ENCODE data around the gene CELA2A. TPM values are rescaled to one million over a fixed set of nuclear protein-coding genes. Genes with fewer than 3 reads are reported as not detected.
"Not testable (repeated sequence)": the region's sequence is repeated elsewhere in the genome, so short reads cannot be mapped to it uniquely, and the experiment has no call there.

Gene CELA2A
- total and polyA plus RNA-seq, 2 donors (not counting 1 experiment from before 2014, with no cell fraction given) = not detected

GRCh38 chr1:15483971-15484370 lies 27.4 kb downstream of the CELA2A start:
- Histone ChIP-seq H2AFZ (ENCODE audit: low read length) (no peak overlapping the region), H3K4me3 (replicated peaks in 1 of 4; ENCODE audit: control extremely low read depth in 1 of 4, insufficient read depth in 1 of 4, low read depth in 3 of 4, low read length in 4 of 4) (no peak overlapping the region), H3K79me2 (ENCODE audit: control insufficient read depth, insufficient read depth, low read length) (no peaks in the 10 kb centered on the region), H3K4me2 (ENCODE audit: extremely low read depth, insufficient read depth, low read length) (no peak overlapping the region), H3K9me3 (ENCODE audit: control insufficient read depth, insufficient read depth, low read depth, low read length) (no peaks in the 10 kb centered on the region), H3K27ac (ENCODE audit: insufficient read depth, low read length) (no peak overlapping the region), H3K36me3 (ENCODE audit: control insufficient read depth, insufficient read depth, low read length) (no peaks in the 10 kb centered on the region), H3K4me1 (ENCODE audit: control insufficient read depth, extremely low read depth, insufficient read depth, low read length) (no peaks in the 10 kb centered on the region), H3K27me3 (ENCODE audit: control insufficient read depth, insufficient read depth, low read length) (no peaks in the 10 kb centered on the region), H4K20me1 (ENCODE audit: control insufficient read depth, extremely low read depth, insufficient read depth, low read length) (no peaks in the 10 kb centered on the region), H3K9ac (ENCODE audit: insufficient read depth, low read length) (no peak overlapping the region)
- TF ChIP-seq EZH2 (IDR thresholded peaks at IDR 0.05; ENCODE audit: low read length, missing control alignments) = no peak
- TF ChIP-seq, protein P1, sequence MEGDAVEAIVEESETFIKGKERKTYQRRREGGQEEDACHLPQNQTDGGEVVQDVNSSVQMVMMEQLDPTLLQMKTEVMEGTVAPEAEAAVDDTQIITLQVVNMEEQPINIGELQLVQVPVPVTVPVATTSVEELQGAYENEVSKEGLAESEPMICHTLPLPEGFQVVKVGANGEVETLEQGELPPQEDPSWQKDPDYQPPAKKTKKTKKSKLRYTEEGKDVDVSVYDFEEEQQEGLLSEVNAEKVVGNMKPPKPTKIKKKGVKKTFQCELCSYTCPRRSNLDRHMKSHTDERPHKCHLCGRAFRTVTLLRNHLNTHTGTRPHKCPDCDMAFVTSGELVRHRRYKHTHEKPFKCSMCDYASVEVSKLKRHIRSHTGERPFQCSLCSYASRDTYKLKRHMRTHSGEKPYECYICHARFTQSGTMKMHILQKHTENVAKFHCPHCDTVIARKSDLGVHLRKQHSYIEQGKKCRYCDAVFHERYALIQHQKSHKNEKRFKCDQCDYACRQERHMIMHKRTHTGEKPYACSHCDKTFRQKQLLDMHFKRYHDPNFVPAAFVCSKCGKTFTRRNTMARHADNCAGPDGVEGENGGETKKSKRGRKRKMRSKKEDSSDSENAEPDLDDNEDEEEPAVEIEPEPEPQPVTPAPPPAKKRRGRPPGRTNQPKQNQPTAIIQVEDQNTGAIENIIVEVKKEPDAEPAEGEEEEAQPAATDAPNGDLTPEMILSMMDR (conservative IDR thresholded peaks at IDR 0.05 in 1 of 2, IDR thresholded peaks at IDR 0.05 in 1 of 2; ENCODE audit: low read depth in 1 of 2, low read length in 2 of 2) = no peak
- DNase-seq (ENCODE audit: low read depth in 2 of 2) = no peak

GRCh38 chr1:15484443-15484842 lies 27.9 kb downstream of the CELA2A start:
- H3K79me2 ChIP-seq (ENCODE audit: control insufficient read depth, insufficient read depth, low read length); H3K4me3 ChIP-seq (replicated peaks in 1 of 4; ENCODE audit: control extremely low read depth in 1 of 4, insufficient read depth in 1 of 4, low read depth in 3 of 4, low read length in 4 of 4); H4K20me1 ChIP-seq (ENCODE audit: control insufficient read depth, extremely low read depth, insufficient read depth, low read length); H3K9ac ChIP-seq (ENCODE audit: insufficient read depth, low read length); H3K27me3 ChIP-seq (ENCODE audit: control insufficient read depth, insufficient read depth, low read length); H3K36me3 ChIP-seq (ENCODE audit: control insufficient read depth, insufficient read depth, low read length); H3K4me1 ChIP-seq (ENCODE audit: control insufficient read depth, extremely low read depth, insufficient read depth, low read length); DNase-seq (ENCODE audit: low read depth in 2 of 2); H3K9me3 ChIP-seq (ENCODE audit: control insufficient read depth, insufficient read depth, low read depth, low read length); H2AFZ ChIP-seq (ENCODE audit: low read length); H3K27ac ChIP-seq (ENCODE audit: insufficient read depth, low read length); H3K4me2 ChIP-seq (ENCODE audit: extremely low read depth, insufficient read depth, low read length): not testable (repeated sequence)

DNA sequence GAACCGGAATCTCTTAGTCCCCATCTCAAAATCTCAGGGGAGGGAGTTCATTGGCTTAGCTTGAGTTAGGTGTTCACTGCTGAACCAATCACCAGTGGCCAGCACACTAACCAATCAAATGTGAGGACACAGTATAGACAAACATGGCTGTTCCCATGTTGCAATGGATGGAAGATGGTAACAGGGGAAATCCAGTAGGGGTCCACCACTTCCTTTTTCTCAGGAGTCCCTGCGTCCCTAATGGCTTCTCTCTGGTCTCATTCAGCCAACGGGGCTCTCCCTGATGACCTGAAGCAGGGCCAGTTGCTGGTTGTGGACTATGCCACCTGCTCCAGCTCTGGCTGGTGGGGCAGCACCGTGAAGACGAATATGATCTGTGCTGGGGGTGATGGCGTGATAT lies 29.1 kb downstream of the CELA2A start:
- Histone ChIP-seq H3K9me3 (ENCODE audit: control insufficient read depth, insufficient read depth, low read depth, low read length) (no peaks in the 10 kb centered on the region), H3K27ac (ENCODE audit: insufficient read depth, low read length) (no peak overlapping the region), H3K4me1 (ENCODE audit: control insufficient read depth, extremely low read depth, insufficient read depth, low read length) (no peaks in the 10 kb centered on the region), H3K79me2 (ENCODE audit: control insufficient read depth, insufficient read depth, low read length) (no peaks in the 10 kb centered on the region), H3K36me3 (ENCODE audit: control insufficient read depth, insufficient read depth, low read length) (no peaks in the 10 kb centered on the region), H3K9ac (ENCODE audit: insufficient read depth, low read length) (no peak overlapping the region), H3K4me3 (replicated peaks in 1 of 4; ENCODE audit: control extremely low read depth in 1 of 4, insufficient read depth in 1 of 4, low read depth in 3 of 4, low read length in 4 of 4) (no peak overlapping the region), H3K4me2 (ENCODE audit: extremely low read depth, insufficient read depth, low read length) (no peak overlapping the region), H4K20me1 (ENCODE audit: control insufficient read depth, extremely low read depth, insufficient read depth, low read length) (no peaks in the 10 kb centered on the region), H2AFZ (ENCODE audit: low read length) (no peak overlapping the region), H3K27me3 (ENCODE audit: control insufficient read depth, insufficient read depth, low read length) (no peaks in the 10 kb centered on the region)
- no peak for TF ChIP-seq EZH2 (IDR thresholded peaks at IDR 0.05; ENCODE audit: low read length, missing control alignments)
- DNase-seq (ENCODE audit: low read depth in 2 of 2) = no peak

DNA sequence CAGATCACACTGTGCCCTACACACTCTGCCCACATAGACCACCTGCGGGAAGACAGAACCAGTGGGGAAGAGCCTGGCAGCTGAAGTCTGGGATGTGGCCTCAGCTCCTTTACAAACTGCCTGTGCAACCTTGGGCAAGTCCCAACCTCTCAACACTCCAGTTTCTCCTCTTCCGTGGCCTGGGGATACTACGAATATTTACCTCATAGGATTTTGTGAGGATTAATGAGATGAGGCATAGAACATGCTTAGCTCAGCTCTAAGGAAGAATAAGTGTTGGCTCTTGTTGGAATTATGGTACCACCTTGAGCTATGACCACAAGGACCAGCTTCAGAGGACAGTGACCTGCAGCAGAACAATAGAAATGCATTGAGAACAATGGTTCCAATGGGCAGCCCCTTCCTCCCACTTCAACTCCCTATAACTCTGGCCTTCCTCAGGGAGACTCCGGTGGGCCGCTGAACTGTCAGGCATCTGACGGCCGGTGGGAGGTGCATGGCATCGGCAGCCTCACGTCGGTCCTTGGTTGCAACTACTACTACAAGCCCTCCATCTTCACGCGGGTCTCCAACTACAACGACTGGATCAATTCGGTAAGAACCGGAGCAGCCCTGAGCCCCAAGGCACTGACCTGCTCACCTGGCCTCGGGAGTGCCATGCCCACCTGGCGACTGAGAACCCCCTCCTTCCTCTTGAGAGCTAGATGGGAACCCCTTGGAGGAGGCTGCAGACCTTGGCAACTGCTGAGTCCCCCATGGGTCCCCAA lies 30.5 kb downstream of the CELA2A start:
- H4K20me1 ChIP-seq (ENCODE audit: control insufficient read depth, extremely low read depth, insufficient read depth, low read length); H3K9me3 ChIP-seq (ENCODE audit: control insufficient read depth, insufficient read depth, low read depth, low read length); H3K4me3 ChIP-seq (replicated peaks in 1 of 4; ENCODE audit: control extremely low read depth in 1 of 4, insufficient read depth in 1 of 4, low read depth in 3 of 4, low read length in 4 of 4); H3K27ac ChIP-seq (ENCODE audit: insufficient read depth, low read length); H3K4me2 ChIP-seq (ENCODE audit: extremely low read depth, insufficient read depth, low read length); H3K9ac ChIP-seq (ENCODE audit: insufficient read depth, low read length); H3K4me1 ChIP-seq (ENCODE audit: control insufficient read depth, extremely low read depth, insufficient read depth, low read length); H2AFZ ChIP-seq (ENCODE audit: low read length); H3K36me3 ChIP-seq (ENCODE audit: control insufficient read depth, insufficient read depth, low read length); H3K79me2 ChIP-seq (ENCODE audit: control insufficient read depth, insufficient read depth, low read length); DNase-seq (ENCODE audit: low read depth in 2 of 2); H3K27me3 ChIP-seq (ENCODE audit: control insufficient read depth, insufficient read depth, low read length): not testable (repeated sequence)
